Transverse colon (tissue), 4 donors: Measurements from ENCODE around the gene SLCO1B1. TPM values are rescaled to one million over a fixed set of nuclear protein-coding genes. Genes with fewer than 3 reads are reported as not detected.

ENCODE experiments used
- DNase-seq: peaks from one replicate; pipeline ENCODE4 v3.0.0-alpha.2; 2019
- H3K27ac ChIP-seq, 4 donors: fragments of 200-600 bp; sonication (generic); 2 replicates each; pipeline ENCODE4 v1.5.1; 2016 to 2018; ENCODE audit warnings: inconsistent platforms in 4 of 4
- H3K27me3 ChIP-seq: fragments of 200-600 bp; sonication (generic); 2 replicates; pipeline ENCODE4 v1.5.1; 2017; ENCODE audit warnings: inconsistent platforms
- H3K36me3 ChIP-seq, 4 donors: fragments of 200-600 bp; sonication (generic); 2 replicates each; pipeline ENCODE4 v1.5.1; 2017 to 2019; ENCODE audit warnings: inconsistent platforms in 4 of 4
- H3K4me1 ChIP-seq, 4 donors: fragments of 200-600 bp; sonication (generic); 2 replicates each; pipeline ENCODE4 v1.5.1; 2017 to 2020; ENCODE audit warnings: inconsistent platforms in 4 of 4
- H3K4me3 ChIP-seq, 4 donors: fragments of 200-600 bp; sonication (generic); 1 replicate in 1 of 4; 2 replicates in 3 of 4; pipeline versions ENCODE4 v1.5.1 to v1.6.1; 2017 to 2019; ENCODE audit warnings: inconsistent platforms in 4 of 4
- H3K9me3 ChIP-seq, 2 donors: fragments of 200-600 bp; sonication (generic); 2 replicates each; pipeline ENCODE4 v1.5.1; 2017 to 2019; ENCODE audit warnings: inconsistent platforms in 2 of 2
- EP300 ChIP-seq: sonication (generic); formaldehyde crosslinking; IDR thresholded peaks from one replicate; pipeline ENCODE4 v1.6.1; 2017; ENCODE audit warnings: antibody characterized with exemption, low read depth
- POLR2A ChIP-seq: fragments of 450-650 bp; IDR thresholded peaks from one replicate; pipeline ENCODE4 v1.6.1; 2016; ENCODE audit warnings: antibody characterized with exemption, mild to moderate bottlenecking, moderate library complexity
- POLR2AphosphoS5 ChIP-seq, 3 donors: sonication (generic); formaldehyde crosslinking; IDR thresholded peaks; one replicate each; pipeline ENCODE4 v1.6.1; 2016; ENCODE audit warnings: antibody characterized with exemption in 3 of 3
- WGBS, 2 donors: methylation state at CpG; one replicate each; pipeline ENCODE4 v1.1.5; 2018; ENCODE audit warnings: low coverage in 1 of 2; 5-methylcytosine and 5-hydroxymethylcytosine counted together
- in situ Hi-C, 4 donors: fragments of 200-750 bp; cut with MboI; loops; one replicate each; pipeline versions ENCODE4 v1.15.0 to v1.15.1; 2017; ENCODE audit warnings: low sequenced_read_pairs in 3 of 4, low pct_ligation_motif_present in 1 of 4, low pct_unique_long_range_greater_than_20kb in 1 of 4
- intact Hi-C: fragments of 100-400 bp; cut with DNase I; formaldehyde crosslinking; loops from one replicate; pipeline ENCODE4 v1.15.1; 2023; ENCODE audit warnings: low total_unique reads
- total RNA-seq, 4 donors: library from RNA; depleted of rRNA; stranded (reverse); fragments of >200 nt; gene quantifications; one replicate each; pipeline ENCODE4 v1.1.0, GENCODE V29; 2016
- TF ChIP-seq, protein P1 (sequence below), 5 experiments: fragments of 200-600 bp in 3 of 5; fragments of 450-650 bp in 2 of 5; sonication (generic) in 3 of 5; IDR thresholded peaks; 1 replicate in 2 of 5; 2 replicates in 3 of 5; pipeline ENCODE4 v1.5.1; 2016 to 2017; ENCODE audit warnings: antibody characterized with exemption in 5 of 5, inconsistent platforms in 3 of 5, mild to moderate bottlenecking in 2 of 5, moderate library complexity in 1 of 5

The SLCO1B1 gene
- total RNA-seq, 4 donors from 2014 or later: not detected

GRCh38 chr12:21223930-21224329 lies 92.9 kb downstream of the SLCO1B1 start:
- intact Hi-C loops (no loop called here), in situ Hi-C loops (no loop called here)
- no peak overlapping the region for H3K27ac ChIP-seq
- TF ChIP-seq EP300: no peak
- TF ChIP-seq POLR2A: no peak
- TF ChIP-seq, protein P1, sequence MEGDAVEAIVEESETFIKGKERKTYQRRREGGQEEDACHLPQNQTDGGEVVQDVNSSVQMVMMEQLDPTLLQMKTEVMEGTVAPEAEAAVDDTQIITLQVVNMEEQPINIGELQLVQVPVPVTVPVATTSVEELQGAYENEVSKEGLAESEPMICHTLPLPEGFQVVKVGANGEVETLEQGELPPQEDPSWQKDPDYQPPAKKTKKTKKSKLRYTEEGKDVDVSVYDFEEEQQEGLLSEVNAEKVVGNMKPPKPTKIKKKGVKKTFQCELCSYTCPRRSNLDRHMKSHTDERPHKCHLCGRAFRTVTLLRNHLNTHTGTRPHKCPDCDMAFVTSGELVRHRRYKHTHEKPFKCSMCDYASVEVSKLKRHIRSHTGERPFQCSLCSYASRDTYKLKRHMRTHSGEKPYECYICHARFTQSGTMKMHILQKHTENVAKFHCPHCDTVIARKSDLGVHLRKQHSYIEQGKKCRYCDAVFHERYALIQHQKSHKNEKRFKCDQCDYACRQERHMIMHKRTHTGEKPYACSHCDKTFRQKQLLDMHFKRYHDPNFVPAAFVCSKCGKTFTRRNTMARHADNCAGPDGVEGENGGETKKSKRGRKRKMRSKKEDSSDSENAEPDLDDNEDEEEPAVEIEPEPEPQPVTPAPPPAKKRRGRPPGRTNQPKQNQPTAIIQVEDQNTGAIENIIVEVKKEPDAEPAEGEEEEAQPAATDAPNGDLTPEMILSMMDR (IDR thresholded peaks at IDR 0.05): no peak
- TF ChIP-seq POLR2AphosphoS5 (IDR thresholded peaks at IDR 0.05): no peak
- no peaks in the 10 kb centered on the region for H3K36me3 ChIP-seq
- no peaks in the 10 kb centered on the region for H3K27me3 ChIP-seq
- H3K4me3 ChIP-seq: no peak overlapping the region
- no peaks in the 10 kb centered on the region for H3K9me3 ChIP-seq
- DNase-seq: no peak
- no peaks in the 10 kb centered on the region for H3K4me1 ChIP-seq

DNA sequence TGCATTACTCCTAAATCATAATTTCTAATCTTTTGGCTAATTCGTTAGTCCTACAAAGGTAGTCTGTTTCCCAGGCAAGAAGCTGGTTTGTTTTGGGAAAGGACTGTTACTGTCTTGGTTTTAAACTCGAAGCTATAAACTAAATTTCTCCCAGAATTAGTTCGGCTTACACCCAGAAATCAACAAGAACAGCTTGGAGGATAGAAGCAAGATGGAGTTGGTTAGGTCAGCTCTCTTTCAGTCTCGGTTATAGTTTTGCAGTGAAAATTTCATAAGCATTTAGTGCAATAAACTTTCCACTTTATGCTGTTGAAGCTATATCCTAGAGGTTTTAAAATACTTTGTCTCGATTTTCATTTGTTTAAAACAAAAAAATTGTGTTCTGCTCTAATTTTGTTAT lies 103.4 kb downstream of the SLCO1B1 start:
- Histone ChIP-seq H3K36me3 (no peaks in the 10 kb centered on the region), H3K4me1 (no peaks in the 10 kb centered on the region), H3K27ac (no peak overlapping the region), H3K9me3 (peaks cover 0 to 4% of the 10 kb centered on the region in 2 donors), H3K27me3 (no peaks in the 10 kb centered on the region), H3K4me3 (no peak overlapping the region)
- in situ Hi-C loops (no loop called here), intact Hi-C loops (no loop called here)
- no peak for DNase-seq
- 76 to 77% methylated on average over 5 of the region's 5 CpGs for WGBS, 2 donors
- TF ChIP-seq EP300 (no peak), POLR2A (no peak), POLR2AphosphoS5 (IDR thresholded peaks at IDR 0.05) (no peak)
- TF ChIP-seq, protein P1 (IDR thresholded peaks at IDR 0.05): no peak

DNA sequence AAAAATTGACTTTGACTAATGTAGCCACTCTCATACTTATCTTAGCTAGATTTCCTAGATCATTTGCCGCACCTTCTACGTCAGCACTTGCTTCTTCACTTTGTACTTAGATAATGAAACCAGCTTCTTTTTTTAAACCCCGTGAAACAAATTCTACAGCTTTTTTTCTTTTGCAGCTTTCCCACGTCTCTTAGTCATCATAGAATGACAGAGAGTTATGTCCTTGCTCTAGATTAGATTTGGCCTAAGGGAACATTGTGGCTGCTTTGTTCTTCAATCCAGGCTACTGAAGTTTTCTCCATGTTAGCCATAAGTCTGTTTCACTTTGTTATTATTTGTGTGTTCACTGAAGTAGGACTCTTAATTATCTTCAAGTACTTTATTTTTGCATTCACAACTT lies 108.9 kb downstream of the SLCO1B1 start:
- H3K27me3 ChIP-seq: no peaks in the 10 kb centered on the region
- H3K27ac ChIP-seq: no peak overlapping the region
- H3K4me1 ChIP-seq: no peaks in the 10 kb centered on the region
- H3K9me3 ChIP-seq: peaks cover 0 to 4% of the 10 kb centered on the region in 2 donors
- H3K4me3 ChIP-seq: no peak overlapping the region
- in situ Hi-C loops (no loop called here), intact Hi-C loops (loop anchor here (1.0 kb wide), 1 partner anchor 11 kb away; no protein-coding TSS in a partner anchor)
- TF ChIP-seq POLR2AphosphoS5 (IDR thresholded peaks at IDR 0.05) (no peak), POLR2A (no peak), EP300 (no peak)
- TF ChIP-seq, protein P1 (IDR thresholded peaks at IDR 0.05): no peak
- WGBS, 2 donors: 80 to 81% methylated on average over 4 of the region's 4 CpGs
- H3K36me3 ChIP-seq: no peaks in the 10 kb centered on the region
- no peak for DNase-seq

DNA sequence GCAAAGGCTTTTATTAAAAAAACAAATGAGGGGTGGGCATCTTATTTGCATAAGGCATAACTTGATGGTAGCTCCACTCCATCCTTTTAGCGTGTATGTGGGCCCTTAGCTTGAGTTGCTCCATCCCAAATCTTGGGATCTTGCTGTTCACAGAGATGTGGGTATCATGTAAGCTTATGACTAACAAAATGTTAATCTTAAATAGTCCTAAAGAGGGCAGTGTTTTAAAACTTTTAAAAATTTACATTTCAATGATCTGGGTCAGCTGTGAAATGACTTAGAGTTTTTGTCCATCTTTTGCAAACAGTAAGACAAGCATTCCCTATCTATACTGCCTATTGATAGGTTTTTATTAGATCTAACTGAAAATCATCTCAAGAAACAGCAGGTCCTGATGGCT lies 117.7 kb downstream of the SLCO1B1 start:
- intact Hi-C loops: no loop called here
- TF ChIP-seq EP300 (no peak), POLR2A (no peak), POLR2AphosphoS5 (IDR thresholded peaks at IDR 0.05) (no peak)
- TF ChIP-seq, protein P1 (IDR thresholded peaks at IDR 0.05): no peak
- Histone ChIP-seq H3K4me3 (no peak overlapping the region), H3K9me3 (no peaks in the 10 kb centered on the region), H3K27ac (no peak overlapping the region), H3K27me3 (no peaks in the 10 kb centered on the region), H3K36me3 (no peaks in the 10 kb centered on the region), H3K4me1 (no peaks in the 10 kb centered on the region)
- in situ Hi-C loops: no loop called here
- DNase-seq: no peak
- WGBS, 2 donors: 54 to 78% methylated on average over 1 of the region's 1 CpG
